GM23248 (cell line): ENCODE data around the gene SETBP1.

Experiments used
- EZH2 ChIP-seq: fragments of 200-600 bp; sonication (generic); IDR thresholded peaks from 2 replicates; pipeline ENCODE4 v1.6.1; 2018; ENCODE audit warnings: antibody characterized with exemption, mild to moderate bottlenecking; ENCODE audit not compliant: insufficient read depth, poor library complexity, severe bottlenecking
- EZH2phosphoT487 ChIP-seq: fragments of 200-600 bp; sonication (generic); IDR thresholded peaks from 2 replicates; pipeline ENCODE4 v1.6.1; 2018; ENCODE audit warnings: antibody characterized with exemption, moderate library complexity, mild to moderate bottlenecking, low read depth; ENCODE audit not compliant: insufficient read depth

GRCh38 chr18:44740000-44740399, 59.3 kb downstream of the SETBP1 start:
- TF ChIP-seq EZH2 (no peak), EZH2phosphoT487 (no peak)
